ENCODE data around the gene UROC1. TPM values are rescaled to one million over a fixed set of nuclear protein-coding genes. Genes with fewer than 3 reads are reported as not detected.
A peak's percentile ranks its signal among the peaks of the same experiment; 100 is the strongest.

The UROC1 gene
- total and polyA plus RNA-seq, 9 of the 15 experiments (the other 6 are each of a cell fraction or from before 2014, with no cell fraction given) = not detected

DNA sequence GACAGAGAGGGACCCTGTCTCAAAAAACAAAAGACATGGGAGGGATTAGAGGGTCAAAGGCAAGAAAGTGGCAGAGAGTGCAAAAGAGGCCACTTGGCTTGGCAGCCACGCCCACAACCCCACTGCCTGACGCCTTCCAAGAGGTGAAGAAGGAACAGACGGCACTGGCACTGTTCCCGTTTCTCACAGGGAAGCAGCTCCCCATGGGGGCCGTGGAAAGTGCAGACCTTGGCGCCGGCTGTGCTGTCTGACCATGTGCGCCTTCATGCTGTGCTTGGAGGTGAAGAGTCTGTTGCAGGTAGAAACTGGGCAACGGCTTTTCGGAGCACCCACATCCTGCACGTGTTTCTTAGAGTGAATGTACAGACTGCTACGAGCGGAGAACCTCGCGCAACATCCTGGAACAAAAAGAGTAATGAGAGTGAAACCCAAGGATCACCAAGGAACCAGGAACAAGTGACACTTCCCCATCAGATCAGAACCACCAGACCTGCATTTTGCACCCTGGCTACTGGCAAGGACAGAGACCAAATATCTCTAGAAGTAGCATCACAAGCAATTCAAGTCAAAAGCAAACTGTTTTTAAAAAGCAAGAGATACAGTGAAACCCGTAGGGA is 51.5 kb downstream of the UROC1 start (continued):
- TF ChIP-seq E2F3 (CRISPR knock-in tag; IDR thresholded peaks at IDR 0.05) = no peak
- TF ChIP-seq TAF1 (IDR thresholded peaks at IDR 0.05; ENCODE audit: control insufficient read depth, extremely low read depth, insufficient read depth, low read length, severe bottlenecking) = no peak

DNA sequence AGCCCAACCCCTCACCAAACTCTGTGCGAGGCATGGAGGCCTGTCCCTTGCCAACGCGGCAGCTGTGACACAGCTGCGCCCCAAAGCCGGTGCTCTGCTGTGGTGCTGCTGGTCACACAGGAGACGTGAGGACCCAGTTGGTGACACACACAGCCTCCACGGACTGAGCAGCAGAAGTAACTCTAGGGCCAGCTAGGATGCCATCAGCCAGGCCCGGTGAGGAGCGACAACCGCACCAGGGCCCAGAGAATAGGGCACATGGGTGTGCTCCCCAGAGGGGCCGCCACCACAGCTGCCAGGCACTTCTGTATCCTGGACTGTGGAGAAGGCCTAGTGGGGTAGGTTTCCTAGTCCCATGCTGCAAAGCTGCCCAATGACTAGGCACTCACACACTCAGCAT is 52.6 kb downstream of the UROC1 start:
- no peaks in the 10 kb centered on the region for H4K20me1 ChIP-seq (replicated peaks; ENCODE audit: control insufficient read depth, insufficient read depth, low read length)
- H3K4me3 ChIP-seq = no peak overlapping the region
- CTCF ChIA-PET (ENCODE audit: low intra/inter-chr PET ratio) = no interaction called here
- 92% methylated on average over 5 of the region's 11 CpGs for WGBS (ENCODE audit: insufficient coverage, low coverage, missing lambda C conversion rate)
- H3K9me1 ChIP-seq (ENCODE audit: control insufficient read depth, insufficient read depth, low read length) = no peaks in the 10 kb centered on the region
- intact Hi-C loops (cut with micrococcal nuclease) = no loop called here
- H3K4me1 ChIP-seq (replicated peaks in 1 of 2; ENCODE audit: control insufficient read depth in 2 of 2, insufficient read depth in 2 of 2, low read length in 2 of 2) = 0 out of 5 replicates have a peak, but pooled peaks cover 0 to 3% of the 10 kb centered on the region in 2 experiments
- no peaks in the 10 kb centered on the region for H3K9me3 ChIP-seq (replicated peaks; ENCODE audit: control insufficient read depth, insufficient read depth, low read depth, low read length)
- no TSS peak for BruUV-seq (replicated peaks)
- H3K27ac ChIP-seq (ENCODE audit: extremely low read depth, low read depth, low read length) = no peak overlapping the region
- DNase-seq (ENCODE audit: extremely low read depth in 1 of 4, low spot score in 3 of 4) (no peak), ATAC-seq (no peak), FAIRE-seq (no peak)
- no peak overlapping the region for H2AFZ ChIP-seq (ENCODE audit: low read depth, low read length)
- TF ChIP-seq RBFOX2 (IDR thresholded peaks at IDR 0.05; ENCODE audit: low read depth, low read length) = peak; percentile 39; the same call in 1 of the 2 replicates
- TF ChIP-seq, protein P1, sequence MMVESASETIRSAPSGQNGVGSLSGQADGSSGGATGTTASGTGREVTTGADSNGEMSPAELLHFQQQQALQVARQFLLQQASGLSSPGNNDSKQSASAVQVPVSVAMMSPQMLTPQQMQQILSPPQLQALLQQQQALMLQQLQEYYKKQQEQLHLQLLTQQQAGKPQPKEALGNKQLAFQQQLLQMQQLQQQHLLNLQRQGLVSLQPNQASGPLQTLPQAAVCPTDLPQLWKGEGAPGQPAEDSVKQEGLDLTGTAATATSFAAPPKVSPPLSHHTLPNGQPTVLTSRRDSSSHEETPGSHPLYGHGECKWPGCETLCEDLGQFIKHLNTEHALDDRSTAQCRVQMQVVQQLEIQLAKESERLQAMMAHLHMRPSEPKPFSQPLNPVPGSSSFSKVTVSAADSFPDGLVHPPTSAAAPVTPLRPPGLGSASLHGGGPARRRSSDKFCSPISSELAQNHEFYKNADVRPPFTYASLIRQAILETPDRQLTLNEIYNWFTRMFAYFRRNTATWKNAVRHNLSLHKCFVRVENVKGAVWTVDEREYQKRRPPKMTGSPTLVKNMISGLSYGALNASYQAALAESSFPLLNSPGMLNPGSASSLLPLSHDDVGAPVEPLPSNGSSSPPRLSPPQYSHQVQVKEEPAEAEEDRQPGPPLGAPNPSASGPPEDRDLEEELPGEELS (CRISPR knock-in tag; IDR thresholded peaks at IDR 0.05; ENCODE audit: borderline replicate concordance) = no peak
- TF ChIP-seq, protein P2, sequence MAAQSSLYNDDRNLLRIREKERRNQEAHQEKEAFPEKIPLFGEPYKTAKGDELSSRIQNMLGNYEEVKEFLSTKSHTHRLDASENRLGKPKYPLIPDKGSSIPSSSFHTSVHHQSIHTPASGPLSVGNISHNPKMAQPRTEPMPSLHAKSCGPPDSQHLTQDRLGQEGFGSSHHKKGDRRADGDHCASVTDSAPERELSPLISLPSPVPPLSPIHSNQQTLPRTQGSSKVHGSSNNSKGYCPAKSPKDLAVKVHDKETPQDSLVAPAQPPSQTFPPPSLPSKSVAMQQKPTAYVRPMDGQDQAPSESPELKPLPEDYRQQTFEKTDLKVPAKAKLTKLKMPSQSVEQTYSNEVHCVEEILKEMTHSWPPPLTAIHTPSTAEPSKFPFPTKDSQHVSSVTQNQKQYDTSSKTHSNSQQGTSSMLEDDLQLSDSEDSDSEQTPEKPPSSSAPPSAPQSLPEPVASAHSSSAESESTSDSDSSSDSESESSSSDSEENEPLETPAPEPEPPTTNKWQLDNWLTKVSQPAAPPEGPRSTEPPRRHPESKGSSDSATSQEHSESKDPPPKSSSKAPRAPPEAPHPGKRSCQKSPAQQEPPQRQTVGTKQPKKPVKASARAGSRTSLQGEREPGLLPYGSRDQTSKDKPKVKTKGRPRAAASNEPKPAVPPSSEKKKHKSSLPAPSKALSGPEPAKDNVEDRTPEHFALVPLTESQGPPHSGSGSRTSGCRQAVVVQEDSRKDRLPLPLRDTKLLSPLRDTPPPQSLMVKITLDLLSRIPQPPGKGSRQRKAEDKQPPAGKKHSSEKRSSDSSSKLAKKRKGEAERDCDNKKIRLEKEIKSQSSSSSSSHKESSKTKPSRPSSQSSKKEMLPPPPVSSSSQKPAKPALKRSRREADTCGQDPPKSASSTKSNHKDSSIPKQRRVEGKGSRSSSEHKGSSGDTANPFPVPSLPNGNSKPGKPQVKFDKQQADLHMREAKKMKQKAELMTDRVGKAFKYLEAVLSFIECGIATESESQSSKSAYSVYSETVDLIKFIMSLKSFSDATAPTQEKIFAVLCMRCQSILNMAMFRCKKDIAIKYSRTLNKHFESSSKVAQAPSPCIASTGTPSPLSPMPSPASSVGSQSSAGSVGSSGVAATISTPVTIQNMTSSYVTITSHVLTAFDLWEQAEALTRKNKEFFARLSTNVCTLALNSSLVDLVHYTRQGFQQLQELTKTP (IDR thresholded peaks at IDR 0.05; ENCODE audit: low read depth in 1 of 2, partially characterized antibody in 2 of 2) = no peak
- peaks cover 89% of the 10 kb centered on the region; the same call in 2 of the 3 replicates for H3K36me3 ChIP-seq (ENCODE audit: control insufficient read depth, insufficient read depth, low read length)
- no peak overlapping the region for H3K4me2 ChIP-seq (ENCODE audit: insufficient read depth, low read length)
- H3K9ac ChIP-seq (ENCODE audit: insufficient read depth in 1 of 2, low read depth in 2 of 2, low read length in 2 of 2) = no peak overlapping the region
- peaks cover 7% of the 10 kb centered on the region; the same call in 1 of the 3 replicates for H3K79me2 ChIP-seq (ENCODE audit: control insufficient read depth, insufficient read depth, low read length)
- H3K27me3 ChIP-seq (ENCODE audit: control insufficient read depth in 2 of 2, insufficient read depth in 2 of 2, low read length in 2 of 2) = no peaks in the 10 kb centered on the region
- POLR2A ChIA-PET = no interaction called here
- in situ Hi-C loops (cut with MboI) = no loop called here
